H9 (cell line): ENCODE data around the gene TMEM266. TPM values are rescaled to one million over a fixed set of nuclear protein-coding genes. Genes with fewer than 3 reads are reported as not detected.

Experiments
- DNase-seq: peaks from one replicate; pipeline ENCODE4 v3.0.0-alpha.2; 2017
- H2AFZ ChIP-seq: one replicate; pipeline ENCODE4 v1.6.1; 2013; ENCODE audit warnings: mild to moderate bottlenecking, low read length, control low read depth, moderate library complexity
- H2AK5ac ChIP-seq: 2 replicates; pipeline ENCODE4 v1.6.1; 2013; ENCODE audit warnings: low read length, control low read depth, mixed read lengths; ENCODE audit not compliant: insufficient read length
- H2BK120ac ChIP-seq: one replicate; pipeline ENCODE4 v1.6.1; 2013; ENCODE audit warnings: low read depth, mild to moderate bottlenecking, low read length, control low read depth, inconsistent platforms; ENCODE audit not compliant: poor library complexity, severe bottlenecking
- H2BK12ac ChIP-seq: 2 replicates; pipeline ENCODE4 v1.6.1; 2013; ENCODE audit warnings: low read length, control low read depth, mixed read lengths, low read depth; ENCODE audit not compliant: insufficient read length
- H2BK15ac ChIP-seq: 2 replicates; pipeline ENCODE4 v1.6.1; 2013; ENCODE audit warnings: low read depth, low read length, control low read depth
- H2BK20ac ChIP-seq: one replicate; pipeline ENCODE4 v1.6.1; 2013; ENCODE audit warnings: low read depth, mild to moderate bottlenecking, low read length, control low read depth, inconsistent platforms; ENCODE audit not compliant: poor library complexity, severe bottlenecking
- H2BK5ac ChIP-seq: 2 replicates; pipeline ENCODE4 v1.6.1; 2013; ENCODE audit warnings: low read length, control low read depth, mixed read lengths; ENCODE audit not compliant: insufficient read length
- H3K14ac ChIP-seq: 2 replicates; pipeline ENCODE4 v1.6.1; 2013; ENCODE audit warnings: low read length, control low read depth; ENCODE audit not compliant: insufficient read depth
- H3K18ac ChIP-seq: 2 replicates; pipeline ENCODE4 v1.6.1; 2013; ENCODE audit warnings: low read depth, mild to moderate bottlenecking, mixed read lengths, low read length, control low read depth; ENCODE audit not compliant: insufficient read length
- H3K23ac ChIP-seq: 2 replicates; pipeline ENCODE4 v1.6.1; 2013; ENCODE audit warnings: low read length, control low read depth, mixed read lengths, low read depth; ENCODE audit not compliant: insufficient read length
- H3K23me2 ChIP-seq: 2 replicates; pipeline ENCODE4 v1.6.1; 2013; ENCODE audit warnings: low read depth, mild to moderate bottlenecking, mixed read lengths, low read length, control low read depth; ENCODE audit not compliant: insufficient read length, poor library complexity, severe bottlenecking
- H3K27ac ChIP-seq: 2 replicates; pipeline ENCODE4 v1.5.1; 2013; ENCODE audit warnings: low read length, control low read depth, mixed read lengths, low read depth; ENCODE audit not compliant: insufficient read length
- H3K27me3 ChIP-seq: 2 replicates; pipeline ENCODE4 v1.6.1; 2013; ENCODE audit warnings: low read length, control low read depth, inconsistent platforms; ENCODE audit not compliant: insufficient read depth
- H3K4ac ChIP-seq: 2 replicates; pipeline ENCODE4 v1.6.1; 2013; ENCODE audit warnings: low read depth, mild to moderate bottlenecking, control low read depth, inconsistent platforms, low read length, moderate library complexity
- H3K4me1 ChIP-seq: 2 replicates; pipeline ENCODE4 v1.6.1; 2013; ENCODE audit warnings: low read length, control low read depth, inconsistent platforms; ENCODE audit not compliant: insufficient read depth
- H3K4me2 ChIP-seq: 2 replicates; pipeline ENCODE4 v1.6.1; 2013; ENCODE audit warnings: low read length, control low read depth, mixed read lengths; ENCODE audit not compliant: insufficient read length, insufficient read depth
- H3K56ac ChIP-seq: 2 replicates; pipeline ENCODE4 v1.6.1; 2013; ENCODE audit warnings: low read depth, mild to moderate bottlenecking, mixed read lengths, low read length, control low read depth; ENCODE audit not compliant: insufficient read length
- H3K79me1 ChIP-seq: 2 replicates; pipeline ENCODE4 v1.6.1; 2013; ENCODE audit warnings: low read depth, mild to moderate bottlenecking, moderate library complexity, low read length, control low read depth, inconsistent platforms; ENCODE audit not compliant: insufficient read depth, poor library complexity, severe bottlenecking
- H3K79me2 ChIP-seq: 2 replicates; pipeline ENCODE4 v1.6.1; 2013; ENCODE audit warnings: low read length, control low read depth, inconsistent platforms; ENCODE audit not compliant: insufficient read depth
- H3K9ac ChIP-seq: 2 replicates; pipeline ENCODE4 v1.6.1; 2013; ENCODE audit warnings: low read length, control low read depth, mixed read lengths; ENCODE audit not compliant: insufficient read length; ENCODE audit errors: extremely low read depth
- H3K9me3 ChIP-seq: one replicate; pipeline ENCODE4 v1.6.1; 2013; ENCODE audit warnings: low read depth, low read length, inconsistent platforms; ENCODE audit not compliant: control insufficient read depth
- H3T11ph ChIP-seq: one replicate; pipeline ENCODE4 v1.6.1; 2013; ENCODE audit warnings: mild to moderate bottlenecking, low read length, control low read depth, inconsistent platforms
- H4K20me1 ChIP-seq: one replicate; pipeline ENCODE4 v1.6.1; 2013; ENCODE audit not compliant: control insufficient read depth, insufficient read length, insufficient read depth
- H4K5ac ChIP-seq: 2 replicates; pipeline ENCODE4 v1.6.1; 2013; ENCODE audit warnings: low read depth, mild to moderate bottlenecking, mixed read lengths, low read length, control low read depth; ENCODE audit not compliant: insufficient read length
- H4K8ac ChIP-seq: replicated peaks from 2 replicates; pipeline ENCODE4 v1.6.1; 2013; ENCODE audit warnings: low read length, control low read depth, mixed read lengths, low read depth; ENCODE audit not compliant: insufficient read length
- H4K91ac ChIP-seq: 2 replicates; pipeline ENCODE4 v1.6.1; 2013; ENCODE audit warnings: low read depth, mild to moderate bottlenecking, moderate library complexity, mixed read lengths, low read length, control low read depth; ENCODE audit not compliant: insufficient read length
- H3K27ac Mint-ChIP-seq, 3 experiments: 2 replicates in 2 of 3; 3 replicates in 1 of 3; pipeline ENCODE4 v1.8.0; 2020 to 2021; ENCODE audit warnings: mixed read lengths in 3 of 3, mild to moderate bottlenecking in 1 of 3, moderate library complexity in 1 of 3
- H3K27me3 Mint-ChIP-seq: 2 replicates; pipeline ENCODE4 v1.8.0; 2021; ENCODE audit warnings: low read depth, mild to moderate bottlenecking, moderate library complexity, mixed read lengths
- H3K36me3 Mint-ChIP-seq, 3 experiments: 2 replicates in 2 of 3; 3 replicates in 1 of 3; pipeline ENCODE4 v1.8.0; 2020 to 2021; ENCODE audit warnings: low read depth in 3 of 3, mixed read lengths in 3 of 3; ENCODE audit not compliant: insufficient read depth in 1 of 3
- H3K4me1 Mint-ChIP-seq, 2 experiments: 2 replicates each; pipeline ENCODE4 v1.8.0; 2020; ENCODE audit warnings: mixed read lengths in 2 of 2
- H3K4me3 Mint-ChIP-seq, 2 experiments: 2 replicates in 1 of 2; 3 replicates in 1 of 2; pipeline ENCODE4 v1.8.0; 2020 to 2021; ENCODE audit warnings: mild to moderate bottlenecking in 2 of 2, mixed read lengths in 2 of 2, moderate library complexity in 1 of 2
- H3K9me3 Mint-ChIP-seq, 2 experiments: 2 replicates in 1 of 2; 3 replicates in 1 of 2; pipeline ENCODE4 v1.8.0; 2020; ENCODE audit warnings: mild to moderate bottlenecking in 2 of 2, mixed read lengths in 2 of 2, moderate library complexity in 1 of 2
- WGBS: extraction: QIAGEN DNeasy Blood & Tissue Kit; methylation state at CpG from one replicate; pipeline ENCODE4 v1.1.7; 2013; ENCODE audit warnings: missing lambda C conversion rate, low lambda C conversion rate, mixed read lengths; ENCODE audit not compliant: insufficient read length; ENCODE audit errors: extremely low coverage; 5-methylcytosine and 5-hydroxymethylcytosine counted together
- total RNA-seq: library from RNA; stranded (reverse); gene quantifications from 2 replicates; pipeline ENCODE4 v1.2.1, GENCODE V29; 2021
- TF ChIP-seq, protein P1 (sequence below): fragments of 200-600 bp; sonication (generic); conservative IDR thresholded peaks from 3 replicates; pipeline ENCODE4 v1.8.0; 2021; ENCODE audit warnings: antibody characterized with exemption, mild to moderate bottlenecking

TMEM266 gene
- total RNA-seq, 1 experiment from 2014 or later, result 0.81 TPM

DNA sequence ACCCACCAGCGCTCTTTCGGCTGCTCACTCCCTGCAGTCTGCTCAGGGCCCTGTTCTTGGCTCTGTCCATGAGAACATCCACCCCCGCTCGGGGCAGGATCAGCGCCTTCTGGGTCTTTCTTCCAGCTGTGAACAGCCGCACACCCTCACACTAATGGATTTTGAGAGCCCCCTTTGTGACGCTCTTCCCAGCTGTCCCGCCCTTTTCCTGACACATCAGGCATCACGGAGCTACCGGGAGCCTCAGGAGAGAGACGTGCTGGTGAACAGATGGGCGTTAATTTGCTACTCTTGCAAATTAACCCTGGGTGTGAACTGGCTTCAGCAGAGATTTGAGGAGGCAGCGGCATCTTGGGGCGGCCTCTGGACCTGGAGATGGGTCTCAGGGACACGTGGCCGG lies 113.0 kb downstream of the TMEM266 start:
- Histone ChIP-seq H4K8ac (no peak overlapping the region), H3K4ac (no peak overlapping the region), H3K14ac (no peak overlapping the region), H3K23me2 (no peaks in the 10 kb centered on the region), H3K9ac (no peak overlapping the region), H2BK20ac (no peak overlapping the region), H3K27ac (no peak overlapping the region), H3K79me2 (no peaks in the 10 kb centered on the region), H2AFZ (no peak overlapping the region), H2BK120ac (no peak overlapping the region), H3T11ph (no peak overlapping the region), H2AK5ac (no peak overlapping the region), H2BK12ac (no peak overlapping the region), H4K20me1 (peaks cover 3% of the 10 kb centered on the region), H2BK15ac (no peak overlapping the region), H2BK5ac (no peak overlapping the region), H3K9me3 (no peaks in the 10 kb centered on the region), H3K18ac (no peak overlapping the region), H3K4me2 (no peak overlapping the region), H4K5ac (no peak overlapping the region), H3K27me3 (no peaks in the 10 kb centered on the region), H4K91ac (no peak overlapping the region), H3K4me1 (no peaks in the 10 kb centered on the region; the same call in 1 of the 2 replicates), H3K56ac (no peak overlapping the region), H3K79me1 (no peaks in the 10 kb centered on the region), H3K23ac (no peak overlapping the region)
- no CpG with 5 or more reads among the region's 16 CpGs for WGBS
- Mint-ChIP-seq H3K27me3 (peaks cover 6% of the 10 kb centered on the region), H3K27ac (0 out of 7 replicates have a peak overlapping the region, but pooled peaks of 1 of the 3 experiments have one; percentile 23), H3K36me3 (no peaks in the 10 kb centered on the region; a peak in 1 of 7 replicates), H3K9me3 (no peaks in the 10 kb centered on the region), H3K4me1 (peaks cover 10% of the 10 kb centered on the region in 2 experiments), H3K4me3 (no peak overlapping the region)
- TF ChIP-seq, protein P1, sequence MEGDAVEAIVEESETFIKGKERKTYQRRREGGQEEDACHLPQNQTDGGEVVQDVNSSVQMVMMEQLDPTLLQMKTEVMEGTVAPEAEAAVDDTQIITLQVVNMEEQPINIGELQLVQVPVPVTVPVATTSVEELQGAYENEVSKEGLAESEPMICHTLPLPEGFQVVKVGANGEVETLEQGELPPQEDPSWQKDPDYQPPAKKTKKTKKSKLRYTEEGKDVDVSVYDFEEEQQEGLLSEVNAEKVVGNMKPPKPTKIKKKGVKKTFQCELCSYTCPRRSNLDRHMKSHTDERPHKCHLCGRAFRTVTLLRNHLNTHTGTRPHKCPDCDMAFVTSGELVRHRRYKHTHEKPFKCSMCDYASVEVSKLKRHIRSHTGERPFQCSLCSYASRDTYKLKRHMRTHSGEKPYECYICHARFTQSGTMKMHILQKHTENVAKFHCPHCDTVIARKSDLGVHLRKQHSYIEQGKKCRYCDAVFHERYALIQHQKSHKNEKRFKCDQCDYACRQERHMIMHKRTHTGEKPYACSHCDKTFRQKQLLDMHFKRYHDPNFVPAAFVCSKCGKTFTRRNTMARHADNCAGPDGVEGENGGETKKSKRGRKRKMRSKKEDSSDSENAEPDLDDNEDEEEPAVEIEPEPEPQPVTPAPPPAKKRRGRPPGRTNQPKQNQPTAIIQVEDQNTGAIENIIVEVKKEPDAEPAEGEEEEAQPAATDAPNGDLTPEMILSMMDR, result no peak
- no peak for DNase-seq
